Transverse colon (tissue), 4 donors: Measurements from ENCODE around the gene TRABD2B. TPM values are rescaled to one million over a fixed set of nuclear protein-coding genes. Genes with fewer than 3 reads are reported as not detected.

ENCODE experiments used
- DNase-seq: peaks from one replicate; pipeline ENCODE4 v3.0.0-alpha.2; 2019
- H3K27ac ChIP-seq, 4 donors: fragments of 200-600 bp; sonication (generic); 2 replicates each; pipeline ENCODE4 v1.5.1; 2016 to 2018; ENCODE audit warnings: inconsistent platforms in 4 of 4
- H3K27me3 ChIP-seq: fragments of 200-600 bp; sonication (generic); 2 replicates; pipeline ENCODE4 v1.5.1; 2017; ENCODE audit warnings: inconsistent platforms
- H3K36me3 ChIP-seq, 4 donors: fragments of 200-600 bp; sonication (generic); 2 replicates each; pipeline ENCODE4 v1.5.1; 2017 to 2019; ENCODE audit warnings: inconsistent platforms in 4 of 4
- H3K4me1 ChIP-seq, 4 donors: fragments of 200-600 bp; sonication (generic); 2 replicates each; pipeline ENCODE4 v1.5.1; 2017 to 2020; ENCODE audit warnings: inconsistent platforms in 4 of 4
- H3K4me3 ChIP-seq, 4 donors: fragments of 200-600 bp; sonication (generic); 1 replicate in 1 of 4; 2 replicates in 3 of 4; pipeline versions ENCODE4 v1.5.1 to v1.6.1; 2017 to 2019; ENCODE audit warnings: inconsistent platforms in 4 of 4
- H3K9me3 ChIP-seq, 2 donors: fragments of 200-600 bp; sonication (generic); 2 replicates each; pipeline ENCODE4 v1.5.1; 2017 to 2019; ENCODE audit warnings: inconsistent platforms in 2 of 2
- CTCF ChIP-seq, 5 experiments: fragments of 200-600 bp in 3 of 5; fragments of 450-650 bp in 2 of 5; sonication (generic) in 3 of 5; IDR thresholded peaks; 1 replicate in 2 of 5; 2 replicates in 3 of 5; pipeline ENCODE4 v1.5.1; 2016 to 2017; ENCODE audit warnings: antibody characterized with exemption in 5 of 5, inconsistent platforms in 3 of 5, mild to moderate bottlenecking in 2 of 5, moderate library complexity in 1 of 5
- EP300 ChIP-seq: sonication (generic); formaldehyde crosslinking; IDR thresholded peaks from one replicate; pipeline ENCODE4 v1.6.1; 2017; ENCODE audit warnings: antibody characterized with exemption, low read depth
- POLR2A ChIP-seq: fragments of 450-650 bp; IDR thresholded peaks from one replicate; pipeline ENCODE4 v1.6.1; 2016; ENCODE audit warnings: antibody characterized with exemption, mild to moderate bottlenecking, moderate library complexity
- POLR2AphosphoS5 ChIP-seq, 3 donors: sonication (generic); formaldehyde crosslinking; IDR thresholded peaks; one replicate each; pipeline ENCODE4 v1.6.1; 2016; ENCODE audit warnings: antibody characterized with exemption in 3 of 3
- WGBS, 2 donors: methylation state at CpG; one replicate each; pipeline ENCODE4 v1.1.5; 2018; ENCODE audit warnings: low coverage in 1 of 2; 5-methylcytosine and 5-hydroxymethylcytosine counted together
- in situ Hi-C, 4 donors: fragments of 200-750 bp; cut with MboI; loops; one replicate each; pipeline versions ENCODE4 v1.15.0 to v1.15.1; 2017; ENCODE audit warnings: low sequenced_read_pairs in 3 of 4, low pct_ligation_motif_present in 1 of 4, low pct_unique_long_range_greater_than_20kb in 1 of 4
- intact Hi-C: fragments of 100-400 bp; cut with DNase I; formaldehyde crosslinking; loops from one replicate; pipeline ENCODE4 v1.15.1; 2023; ENCODE audit warnings: low total_unique reads
- total RNA-seq, 4 donors: library from RNA; depleted of rRNA; stranded (reverse); fragments of >200 nt; gene quantifications; one replicate each; pipeline ENCODE4 v1.1.0, GENCODE V29; 2016

TRABD2B gene
- total RNA-seq, 4 donors from 2014 or later = 0.27 to 0.48 (median 0.37) TPM; not detected in 1

- H3K27ac ChIP-seq = peak overlapping the region in 1 of 4 donors; percentile 80
- DNase-seq = no peak
- H3K27me3 ChIP-seq = peaks cover 15% of the 10 kb centered on the region
- H3K4me3 ChIP-seq = no peak overlapping the region
- 51% methylated on average over 23 of the region's 45 CpGs; no CpG with 5 or more reads in 1 of the 2 donors for WGBS, 2 donors
- H3K4me1 ChIP-seq = peaks cover 12 to 51% (median 38%) of the 10 kb centered on the region in 4 donors
- intact Hi-C loops (no loop called here), in situ Hi-C loops (loop anchor here (25.0 kb wide), 5 partner anchors 188 to 538 kb away; partner anchors contain the start of genes PDZK1IP1 (in 4 of the 4), FOXD2 (in 1 of the 4) and SLC5A9 (in 1 of the 4))
- H3K36me3 ChIP-seq = no peaks in the 10 kb centered on the region
- TF ChIP-seq CTCF (IDR thresholded peaks at IDR 0.05) = no peak
- no peak for TF ChIP-seq EP300
- TF ChIP-seq POLR2A = no peak
- TF ChIP-seq POLR2AphosphoS5 (IDR thresholded peaks at IDR 0.05) = no peak
- H3K9me3 ChIP-seq = no peaks in the 10 kb centered on the region
Observed at GRCh38 chr1:47725000-47725473, 272.1 kb downstream of the TRABD2B start.

GRCh38 chr1:47724432-47724999 lies 272.7 kb downstream of the TRABD2B start:
- H3K9me3 ChIP-seq = no peaks in the 10 kb centered on the region
- no peak overlapping the region for H3K4me3 ChIP-seq
- peaks cover 12 to 51% (median 38%) of the 10 kb centered on the region in 4 donors for H3K4me1 ChIP-seq
- DNase-seq = peak; percentile 61
- TF ChIP-seq POLR2A (no peak), CTCF (IDR thresholded peaks at IDR 0.05) (peak in 1 of 5 experiments; percentile 9)
- no peaks in the 10 kb centered on the region for H3K36me3 ChIP-seq
- in situ Hi-C loops = loop anchor here (25.0 kb wide), 3 partner anchors 187 to 537 kb away; partner anchors contain the start of genes PDZK1IP1 (in 4 of the 4) and FOXD2 (in 1 of the 4)
- peaks cover 15% of the 10 kb centered on the region for H3K27me3 ChIP-seq
- 49 to 58% methylated on average over 2 to 13 of the region's 13 CpGs for WGBS, 2 donors
- intact Hi-C loops = no loop called here
- peak overlapping the region in 3 of 4 donors; percentile 17 to 80 (median 46) for H3K27ac ChIP-seq

- Histone ChIP-seq H3K27me3 (peaks cover 19% of the 10 kb centered on the region), H3K4me3 (no peak overlapping the region), H3K36me3 (no peaks in the 10 kb centered on the region), H3K27ac (peak overlapping the region in 2 of 4 donors; percentile 46 to 80), H3K4me1 (peaks cover 12 to 45% (median 34%) of the 10 kb centered on the region in 4 donors), H3K9me3 (no peaks in the 10 kb centered on the region)
- DNase-seq = peak; percentile 80
- intact Hi-C loops (no loop called here), in situ Hi-C loops (loop anchor here (25.0 kb wide), 3 partner anchors 186 to 536 kb away; partner anchors contain the start of genes PDZK1IP1 (in 4 of the 4) and FOXD2 (in 1 of the 4))
- TF ChIP-seq EP300 (no peak), POLR2AphosphoS5 (IDR thresholded peaks at IDR 0.05) (no peak), CTCF (IDR thresholded peaks at IDR 0.05) (no peak), POLR2A (no peak)
- 51% methylated on average over 10 of the region's 11 CpGs; no CpG with 5 or more reads in 1 of the 2 donors for WGBS, 2 donors
Observed at GRCh38 chr1:47722909-47723580, 274.1 kb downstream of the TRABD2B start.

- in situ Hi-C loops (loop anchor here (25.0 kb wide), 3 partner anchors 185 to 535 kb away; partner anchors contain the start of genes PDZK1IP1 (in 4 of the 4) and FOXD2 (in 1 of the 4)), intact Hi-C loops (no loop called here)
- TF ChIP-seq CTCF (IDR thresholded peaks at IDR 0.05) (no peak), POLR2AphosphoS5 (IDR thresholded peaks at IDR 0.05) (no peak)
- Histone ChIP-seq H3K36me3 (no peaks in the 10 kb centered on the region), H3K4me3 (no peak overlapping the region), H3K27me3 (peaks cover 23% of the 10 kb centered on the region), H3K4me1 (peaks cover 12 to 36% (median 26%) of the 10 kb centered on the region in 4 donors), H3K9me3 (no peaks in the 10 kb centered on the region), H3K27ac (no peak overlapping the region)
- DNase-seq = no peak
- WGBS, 2 donors = 89% methylated on average over 8 of the region's 8 CpGs; no CpG with 5 or more reads in 1 of the 2 donors
Observed at GRCh38 chr1:47722101-47722500, 275.1 kb downstream of the TRABD2B start.
